Mammary epithelial cell (primary cell): Measurements from ENCODE around the gene HEPN1.

Experiments
- CTCF ChIP-seq, 2 donors: IDR thresholded peaks in 1 of 2; conservative IDR thresholded peaks in 1 of 2; 2 replicates each; pipeline ENCODE4 v1.5.1; 2011 to 2012; ENCODE audit warnings: inconsistent platforms in 2 of 2, low read length in 2 of 2, mild to moderate bottlenecking in 2 of 2, control low read depth in 1 of 2, low read depth in 1 of 2; ENCODE audit not compliant: insufficient read depth in 1 of 2; ENCODE audit errors: extremely low read depth in 1 of 2
- EZH2 ChIP-seq: IDR thresholded peaks from 2 replicates; pipeline ENCODE4 v1.6.1; 2012; ENCODE audit warnings: low read length, inconsistent platforms, borderline replicate concordance

GRCh38 chr11:124943254-124943616 is 24.2 kb downstream of the HEPN1 start:
- no peak for TF ChIP-seq CTCF (conservative IDR thresholded peaks at IDR 0.05 in 1 of 2, IDR thresholded peaks at IDR 0.05 in 1 of 2; ENCODE audit: extremely low read depth in 1 of 2, insufficient read depth in 1 of 2, low read depth in 1 of 2, low read length in 2 of 2)
- no peak for TF ChIP-seq EZH2
